ENCODE results near the gene LIN9. TPM values are rescaled to one million over a fixed set of nuclear protein-coding genes. Genes with fewer than 3 reads are reported as not detected.
A peak's percentile ranks its signal among the peaks of the same experiment; 100 is the strongest.

The LIN9 gene
- total and polyA plus RNA-seq, 2 of the 13 experiments (the other 11 are each of a cell fraction or from before 2014, with no cell fraction given): 3.0 to 10.0 TPM

GRCh38 chr1:226186124-226187018 is 122.6 kb downstream of the LIN9 start, which contains the start of gene ACBD3 (continued):
- TF ChIP-seq ZBTB39 (CRISPR knock-in tag; IDR thresholded peaks at IDR 0.05): no peak
- TF ChIP-seq ZKSCAN5 (CRISPR knock-in tag; IDR thresholded peaks at IDR 0.05): 0 out of 2 replicates have a peak, but pooled peaks have one; percentile 36
- peak; percentile 83 for TF ChIP-seq HNF1B (CRISPR knock-in tag; IDR thresholded peaks at IDR 0.05)
- TF ChIP-seq NFYC (CRISPR knock-in tag; IDR thresholded peaks at IDR 0.05): peak; percentile 11; the same call in 1 of the 2 replicates
- TF ChIP-seq FLYWCH1 (CRISPR knock-in tag; IDR thresholded peaks at IDR 0.05): peak; percentile 53; the same call in 1 of the 2 replicates
- TF ChIP-seq ZSCAN21 (CRISPR knock-in tag; IDR thresholded peaks at IDR 0.05; ENCODE audit: borderline replicate concordance): peak; percentile 91; the same call in 1 of the 2 replicates
- peak; percentile 90 for TF ChIP-seq HOXA3 (CRISPR knock-in tag; IDR thresholded peaks at IDR 0.05)
- peak; percentile 87 for TF ChIP-seq SRY (CRISPR knock-in tag; IDR thresholded peaks at IDR 0.05)
- peak; percentile 76; the same call in 1 of the 2 replicates for TF ChIP-seq ZNF136 (CRISPR knock-in tag; IDR thresholded peaks at IDR 0.05; ENCODE audit: low read depth)
- peak in 1 of 2 experiments; percentile 87; a peak in 2 of 4 replicates for TF ChIP-seq KLF16 (CRISPR knock-in tag; IDR thresholded peaks at IDR 0.05)
- TF ChIP-seq RARA (CRISPR knock-in tag; IDR thresholded peaks at IDR 0.05): peak; percentile 48
- TF ChIP-seq MAZ (IDR thresholded peaks at IDR 0.05; ENCODE audit: borderline replicate concordance, low read depth, low read length): 0 out of 2 replicates have a peak, but pooled peaks have one; percentile 44
- TF ChIP-seq MAZ (CRISPR knock-in tag; IDR thresholded peaks at IDR 0.05; ENCODE audit: low read depth): peak; percentile 61
- 0 out of 2 replicates have a peak, but pooled peaks have one; percentile 36 for TF ChIP-seq ZSCAN5A (CRISPR knock-in tag; IDR thresholded peaks at IDR 0.05; ENCODE audit: borderline replicate concordance)
- peak; percentile 55; the same call in 1 of the 2 replicates for TF ChIP-seq HCFC1 (IDR thresholded peaks at IDR 0.05; ENCODE audit: low read depth, low read length)
- TF ChIP-seq GZF1 (CRISPR knock-in tag; IDR thresholded peaks at IDR 0.05): peak; percentile 52; the same call in 1 of the 2 replicates
- TF ChIP-seq KLF15 (CRISPR knock-in tag; IDR thresholded peaks at IDR 0.05; ENCODE audit: borderline replicate concordance): no peak
- TF ChIP-seq ZSCAN22 (CRISPR knock-in tag; IDR thresholded peaks at IDR 0.05): no peak
- TF ChIP-seq KAT7 (CRISPR knock-in tag; IDR thresholded peaks at IDR 0.05; ENCODE audit: borderline replicate concordance): peak; percentile 93; the same call in 1 of the 2 replicates
- no peak; the same call in 1 of the 2 replicates for TF ChIP-seq MTF2 (CRISPR knock-in tag; IDR thresholded peaks at IDR 0.05; ENCODE audit: borderline replicate concordance)
- no peak for TF ChIP-seq TBP (CRISPR knock-in tag; IDR thresholded peaks at IDR 0.05)
- TF ChIP-seq RFX1 (IDR thresholded peaks at IDR 0.05): no peak
- no peak for TF ChIP-seq TAF15 (IDR thresholded peaks at IDR 0.05; ENCODE audit: low read depth, low read length, poor library complexity, severe bottlenecking)
- TF ChIP-seq ZFP62 (CRISPR knock-in tag; IDR thresholded peaks at IDR 0.05): peak; percentile 65; the same call in 1 of the 2 replicates
- TF ChIP-seq YEATS2 (CRISPR knock-in tag; IDR thresholded peaks at IDR 0.05; ENCODE audit: borderline replicate concordance): peak; percentile 86; the same call in 1 of the 2 replicates
